Measurements from ENCODE around the gene OR52N1. TPM values are rescaled to one million over a fixed set of nuclear protein-coding genes. Genes with fewer than 3 reads are reported as not detected.

Gene OR52N1
- total RNA-seq, 1 experiment from 2014 or later = not detected

DNA sequence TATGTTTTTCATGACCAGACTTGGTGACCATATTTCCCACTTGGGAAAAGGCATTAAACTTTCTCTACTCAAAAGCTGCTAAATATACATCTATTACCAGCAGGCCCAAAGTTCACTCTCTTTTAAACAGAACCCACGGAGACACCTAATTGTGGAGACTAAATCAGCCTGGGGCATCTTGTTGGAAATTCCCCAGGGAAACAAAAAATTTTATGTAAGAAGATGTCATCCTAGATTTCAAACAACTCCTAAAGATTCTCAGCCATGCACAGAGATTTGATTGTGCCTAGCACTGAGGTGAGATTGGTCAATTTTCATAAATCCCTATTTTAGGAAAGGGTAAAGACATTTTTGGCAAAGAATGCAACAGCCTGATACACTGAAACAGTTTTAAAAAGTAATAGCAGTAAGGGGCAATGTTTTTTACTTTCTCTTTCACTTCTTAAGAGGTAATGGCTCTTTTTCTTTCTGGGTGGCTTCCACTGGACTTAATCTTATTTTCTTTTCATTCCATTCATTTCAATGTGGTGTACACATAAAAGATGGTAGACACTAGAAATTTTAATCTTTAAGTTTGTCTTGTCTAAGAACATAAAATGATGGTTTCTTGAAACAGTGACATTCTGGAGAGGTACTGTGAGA is 27.3 kb upstream of the OR52N1 start:
- DNase-seq (ENCODE audit: low read depth, low spot score) = no peak
- ATAC-seq = no peak
- intact Hi-C loops (cut with micrococcal nuclease) = loop anchor here (10.0 kb wide), 1 partner anchor 536 kb away; no protein-coding TSS in a partner anchor
- ChIA-PET POLR2A (no interaction called here), RAD21 (ENCODE audit: low non-redundant PET in 1 of 2, low total read pairs in 2 of 2, uncharacterized antibody in 2 of 2, unreplicated experiment in 2 of 2) (no interaction called here), CTCF (no interaction called here)
- Histone ChIP-seq H2AFZ (ENCODE audit: low read depth, low read length, poor library complexity, severe bottlenecking) (no peak overlapping the region), H3K9ac (ENCODE audit: low read length) (no peak overlapping the region), H3K4me1 (ENCODE audit: control insufficient read depth in 1 of 2, insufficient read depth in 2 of 2, low read length in 2 of 2) (no peaks in the 10 kb centered on the region), H3K9me3 (ENCODE audit: control insufficient read depth in 1 of 2, insufficient read depth in 1 of 2, low read depth in 1 of 2, low read length in 2 of 2) (no peaks in the 10 kb centered on the region), H3K9me2 (ENCODE audit: insufficient read depth) (no peaks in the 10 kb centered on the region), H3K4me2 (ENCODE audit: low read length) (no peak overlapping the region), H4K20me1 (ENCODE audit: insufficient read depth) (no peaks in the 10 kb centered on the region), H3K79me2 (ENCODE audit: insufficient read depth, low read length) (no peaks in the 10 kb centered on the region), H3K27me3 (ENCODE audit: insufficient read depth, low read length) (peaks cover 73% of the 10 kb centered on the region), H3K4me3 (replicated peaks in 1 of 2; ENCODE audit: low read depth in 1 of 2, low read length in 2 of 2) (no peak overlapping the region), H3K36me3 (ENCODE audit: control insufficient read depth in 1 of 2, insufficient read depth in 2 of 2, low read length in 2 of 2) (no peaks in the 10 kb centered on the region), H3K27ac (ENCODE audit: low read depth, low read length) (no peak overlapping the region)
- TF ChIP-seq, protein P1, sequence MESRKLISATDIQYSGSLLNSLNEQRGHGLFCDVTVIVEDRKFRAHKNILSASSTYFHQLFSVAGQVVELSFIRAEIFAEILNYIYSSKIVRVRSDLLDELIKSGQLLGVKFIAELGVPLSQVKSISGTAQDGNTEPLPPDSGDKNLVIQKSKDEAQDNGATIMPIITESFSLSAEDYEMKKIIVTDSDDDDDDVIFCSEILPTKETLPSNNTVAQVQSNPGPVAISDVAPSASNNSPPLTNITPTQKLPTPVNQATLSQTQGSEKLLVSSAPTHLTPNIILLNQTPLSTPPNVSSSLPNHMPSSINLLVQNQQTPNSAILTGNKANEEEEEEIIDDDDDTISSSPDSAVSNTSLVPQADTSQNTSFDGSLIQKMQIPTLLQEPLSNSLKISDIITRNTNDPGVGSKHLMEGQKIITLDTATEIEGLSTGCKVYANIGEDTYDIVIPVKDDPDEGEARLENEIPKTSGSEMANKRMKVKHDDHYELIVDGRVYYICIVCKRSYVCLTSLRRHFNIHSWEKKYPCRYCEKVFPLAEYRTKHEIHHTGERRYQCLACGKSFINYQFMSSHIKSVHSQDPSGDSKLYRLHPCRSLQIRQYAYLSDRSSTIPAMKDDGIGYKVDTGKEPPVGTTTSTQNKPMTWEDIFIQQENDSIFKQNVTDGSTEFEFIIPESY (IDR thresholded peaks at IDR 0.05; ENCODE audit: extremely low read depth, insufficient replicate concordance, low read length) = no peak
- TF ChIP-seq, protein P2, sequence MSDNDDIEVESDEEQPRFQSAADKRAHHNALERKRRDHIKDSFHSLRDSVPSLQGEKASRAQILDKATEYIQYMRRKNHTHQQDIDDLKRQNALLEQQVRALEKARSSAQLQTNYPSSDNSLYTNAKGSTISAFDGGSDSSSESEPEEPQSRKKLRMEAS (IDR thresholded peaks at IDR 0.05) = no peak
- no peak for TF ChIP-seq POLR2A (IDR thresholded peaks at IDR 0.05; ENCODE audit: borderline replicate concordance, extremely low read depth, insufficient read depth, insufficient read length)
- TF ChIP-seq ZNF274 (IDR thresholded peaks at IDR 0.05; ENCODE audit: low read depth, low read length) = no peak
- TF ChIP-seq POLR2AphosphoS5 (IDR thresholded peaks at IDR 0.05; ENCODE audit: low read depth, low read length) = no peak
- TF ChIP-seq SP1 (IDR thresholded peaks at IDR 0.05; ENCODE audit: low read depth) = no peak
- no TSS peak for BruUV-seq (replicated peaks)

DNA sequence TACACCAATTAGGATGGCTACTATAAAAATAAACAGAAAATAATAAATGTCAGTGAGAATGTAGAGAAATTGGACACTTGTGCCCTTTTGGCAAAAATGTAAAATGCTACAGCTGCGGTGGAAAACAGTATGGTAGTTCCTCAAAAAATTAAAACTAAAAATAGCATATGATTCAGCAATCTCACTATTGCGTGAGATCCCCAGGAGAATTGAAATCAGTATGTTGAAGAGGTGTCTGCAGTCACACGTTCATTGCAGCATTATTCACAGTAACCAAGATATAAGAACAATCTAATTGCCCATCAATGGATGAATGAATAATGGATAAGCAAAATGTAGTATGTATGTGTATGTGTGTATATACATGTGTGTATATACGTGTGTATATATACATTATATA is 24.5 kb upstream of the OR52N1 start:
- no peaks in the 10 kb centered on the region for H3K79me2 ChIP-seq (ENCODE audit: insufficient read depth, low read length)
- ChIA-PET CTCF (no interaction called here), POLR2A (no interaction called here), RAD21 (ENCODE audit: low non-redundant PET in 1 of 2, low total read pairs in 2 of 2, uncharacterized antibody in 2 of 2, unreplicated experiment in 2 of 2) (no interaction called here)
- H3K36me3 ChIP-seq (ENCODE audit: control insufficient read depth in 1 of 2, insufficient read depth in 2 of 2, low read length in 2 of 2) = no peaks in the 10 kb centered on the region
- BruUV-seq (replicated peaks) = no TSS peak
- no peak for DNase-seq (ENCODE audit: low read depth, low spot score)
- no peak overlapping the region for H3K4me2 ChIP-seq (ENCODE audit: low read length)
- no peaks in the 10 kb centered on the region for H3K9me2 ChIP-seq (ENCODE audit: insufficient read depth)
- intact Hi-C loops (cut with micrococcal nuclease) = loop anchor here (10.0 kb wide), 1 partner anchor 539 kb away; no protein-coding TSS in a partner anchor
- ATAC-seq = no peak
- peaks cover 59% of the 10 kb centered on the region for H3K27me3 ChIP-seq (ENCODE audit: insufficient read depth, low read length)
- no peaks in the 10 kb centered on the region; the same call in 1 of the 2 replicates for H4K20me1 ChIP-seq (ENCODE audit: insufficient read depth)
- H2AFZ ChIP-seq (ENCODE audit: low read depth, low read length, poor library complexity, severe bottlenecking) = no peak overlapping the region
- no peak overlapping the region for H3K9ac ChIP-seq (ENCODE audit: low read length)
- no peaks in the 10 kb centered on the region for H3K9me3 ChIP-seq (ENCODE audit: control insufficient read depth in 1 of 2, insufficient read depth in 1 of 2, low read depth in 1 of 2, low read length in 2 of 2)
- no peaks in the 10 kb centered on the region for H3K4me1 ChIP-seq (ENCODE audit: control insufficient read depth in 1 of 2, insufficient read depth in 2 of 2, low read length in 2 of 2)
- H3K4me3 ChIP-seq (replicated peaks in 1 of 2; ENCODE audit: low read depth in 1 of 2, low read length in 2 of 2) = no peak overlapping the region
- H3K27ac ChIP-seq (ENCODE audit: low read depth, low read length) = no peak overlapping the region
- no peak for TF ChIP-seq ZFX (IDR thresholded peaks at IDR 0.05)
- TF ChIP-seq EGR1 (IDR thresholded peaks at IDR 0.05; ENCODE audit: low read depth) = no peak
- TF ChIP-seq, protein P2 (IDR thresholded peaks at IDR 0.05) = no peak
- no peak for TF ChIP-seq ELF1 (IDR thresholded peaks at IDR 0.05; ENCODE audit: borderline replicate concordance, low read depth)
- no peak for TF ChIP-seq SRF (IDR thresholded peaks at IDR 0.05; ENCODE audit: low read depth)
- no peak for TF ChIP-seq CEBPB (IDR thresholded peaks at IDR 0.05; ENCODE audit: low read depth)
- TF ChIP-seq SP1 (IDR thresholded peaks at IDR 0.05; ENCODE audit: low read depth) = no peak
- TF ChIP-seq, protein P3, sequence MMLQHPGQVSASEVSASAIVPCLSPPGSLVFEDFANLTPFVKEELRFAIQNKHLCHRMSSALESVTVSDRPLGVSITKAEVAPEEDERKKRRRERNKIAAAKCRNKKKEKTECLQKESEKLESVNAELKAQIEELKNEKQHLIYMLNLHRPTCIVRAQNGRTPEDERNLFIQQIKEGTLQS (IDR thresholded peaks at IDR 0.05) = no peak
- TF ChIP-seq YY1 (IDR thresholded peaks at IDR 0.05; ENCODE audit: extremely low read depth, insufficient replicate concordance, low read depth, low read length) = no peak
- TF ChIP-seq JUND (IDR thresholded peaks at IDR 0.05) = no peak
- TF ChIP-seq RAD21 (IDR thresholded peaks at IDR 0.05; ENCODE audit: low read depth) = no peak
- no peak for TF ChIP-seq POLR2A (IDR thresholded peaks at IDR 0.05; ENCODE audit: borderline replicate concordance, extremely low read depth, insufficient read depth, insufficient read length)
- no peak for TF ChIP-seq TCF7L2 (IDR thresholded peaks at IDR 0.05; ENCODE audit: borderline replicate concordance, extremely low read depth, insufficient read depth, insufficient read length)
- TF ChIP-seq CBX3 (IDR thresholded peaks at IDR 0.05; ENCODE audit: low read depth) = no peak
- no peak for TF ChIP-seq FOSL1 (IDR thresholded peaks at IDR 0.05; ENCODE audit: low read depth)
